Frontal cortex (tissue), 4 donors: ENCODE data around the gene SAP30BP. TPM values are rescaled to one million over a fixed set of nuclear protein-coding genes. Genes with fewer than 3 reads are reported as not detected.

Experiments
- DNase-seq, 2 donors: peaks; one replicate each; pipeline ENCODE4 v3.0.0; 2012; ENCODE audit warnings: low spot score in 2 of 2
- FAIRE-seq: peaks from 2 replicates; lab custom pipeline; 2012; peaks lifted over from hg19 to GRCh38; lab: Jason Lieb, UNC
- total RNA-seq: library from RNA; depleted of rRNA; stranded (reverse); fragments of >200 nt; gene quantifications from one replicate; pipeline ENCODE4 v1.2.3, GENCODE V29; 2014
- donor health status: control.
- donor health status: control.
- donor health status: control.

The SAP30BP gene
- total RNA-seq, 1 donor from 2014 or later, result 39.9 TPM

GRCh38 chr17:75679706-75680211 is 12.6 kb downstream of the SAP30BP start:
- no peak for DNase-seq
- FAIRE-seq, result no peak

GRCh38 chr17:75680431-75680830 is 13.3 kb downstream of the SAP30BP start:
- FAIRE-seq (no peak), DNase-seq (no peak)

DNA sequence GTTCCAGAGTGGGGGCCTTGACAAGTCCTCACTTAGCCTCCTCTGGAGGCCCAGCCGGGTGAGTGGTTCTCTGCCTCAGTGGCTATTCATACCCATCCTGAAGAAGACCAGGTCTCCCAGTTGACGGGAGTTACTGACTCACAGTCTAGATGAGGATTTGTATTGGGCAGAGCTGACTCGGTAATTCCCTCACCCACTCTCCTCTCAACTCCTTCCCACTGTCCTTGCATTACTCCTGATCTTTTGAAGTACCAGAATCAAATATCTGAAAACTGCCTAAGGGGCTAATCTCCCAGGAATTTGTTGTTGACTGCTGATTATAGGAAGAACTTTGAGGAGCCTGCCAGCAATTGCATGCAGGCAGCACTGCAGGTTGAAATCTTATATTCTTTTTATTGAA is 14.2 kb downstream of the SAP30BP start:
- no peak for DNase-seq
- FAIRE-seq, result no peak

DNA sequence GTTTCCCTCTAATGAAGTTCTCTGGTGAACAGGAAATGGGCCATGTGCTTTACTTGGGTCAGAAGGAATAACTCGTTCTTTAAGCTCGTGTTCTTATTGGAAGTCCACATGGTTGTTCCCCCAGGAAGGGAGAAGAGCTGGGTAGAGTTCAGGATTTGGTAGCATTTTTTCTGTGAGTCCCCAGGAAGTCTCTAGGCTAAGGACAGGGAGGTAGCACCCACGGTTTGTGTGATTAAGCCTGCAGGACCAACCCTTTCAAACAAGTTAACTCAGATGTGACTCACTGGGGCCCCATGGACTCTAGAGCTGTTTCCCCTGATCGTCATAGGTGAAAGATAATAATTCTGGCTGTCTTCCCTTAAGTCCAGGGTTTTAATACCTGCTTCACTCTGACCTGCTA is 16.4 kb downstream of the SAP30BP start:
- FAIRE-seq (no peak), DNase-seq (no peak)

DNA sequence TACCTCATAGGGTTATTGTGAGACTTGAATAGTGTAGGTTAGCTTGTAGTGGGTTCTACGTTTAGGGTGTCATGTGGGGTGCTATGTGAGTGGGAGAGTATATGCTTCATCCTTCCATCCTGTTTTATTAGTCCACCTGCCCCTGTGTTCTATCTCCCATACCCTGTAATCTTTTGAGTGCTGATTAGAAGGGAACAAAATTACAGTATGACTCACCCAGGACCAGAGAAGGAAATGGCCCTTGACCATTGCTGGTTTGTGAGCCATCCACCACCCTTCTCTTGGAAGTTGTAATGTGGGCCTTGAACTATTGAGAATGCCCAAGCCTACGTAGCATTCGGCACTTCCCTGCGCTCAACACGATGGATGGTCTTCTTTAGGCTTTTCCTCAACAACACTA is 17.1 kb downstream of the SAP30BP start:
- DNase-seq (no peak), FAIRE-seq (no peak)

DNA sequence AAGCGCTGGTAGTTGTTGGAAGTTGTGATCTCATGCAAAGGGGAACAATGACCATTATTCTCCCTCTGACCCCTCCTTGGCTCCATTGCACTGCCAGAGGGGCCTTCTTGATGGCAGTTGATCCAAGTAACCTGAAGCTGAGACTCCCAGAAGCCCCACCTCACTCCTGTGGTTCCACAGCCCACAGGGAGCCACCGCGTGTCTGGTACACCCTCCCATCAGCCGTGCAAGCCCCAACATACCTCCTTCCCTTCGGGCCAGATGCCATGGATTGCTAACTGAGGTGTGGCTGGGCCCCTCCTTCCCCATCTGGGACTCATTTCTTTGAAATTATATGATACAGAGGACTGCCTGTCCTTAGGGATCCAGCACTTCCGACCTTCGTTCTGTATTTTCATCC is 17.8 kb downstream of the SAP30BP start:
- DNase-seq (no peak), FAIRE-seq (no peak)

- no peak for DNase-seq
- FAIRE-seq, result no peak
These were observed 18.4 kb downstream of the SAP30BP start for GRCh38 chr17:75685499-75685898.

- DNase-seq (no peak), FAIRE-seq (no peak)
These were observed 21.2 kb downstream of the SAP30BP start for GRCh38 chr17:75688209-75688825.

GRCh38 chr17:75689441-75689873 is 22.3 kb downstream of the SAP30BP start:
- DNase-seq, result no peak
- FAIRE-seq, result no peak

DNA sequence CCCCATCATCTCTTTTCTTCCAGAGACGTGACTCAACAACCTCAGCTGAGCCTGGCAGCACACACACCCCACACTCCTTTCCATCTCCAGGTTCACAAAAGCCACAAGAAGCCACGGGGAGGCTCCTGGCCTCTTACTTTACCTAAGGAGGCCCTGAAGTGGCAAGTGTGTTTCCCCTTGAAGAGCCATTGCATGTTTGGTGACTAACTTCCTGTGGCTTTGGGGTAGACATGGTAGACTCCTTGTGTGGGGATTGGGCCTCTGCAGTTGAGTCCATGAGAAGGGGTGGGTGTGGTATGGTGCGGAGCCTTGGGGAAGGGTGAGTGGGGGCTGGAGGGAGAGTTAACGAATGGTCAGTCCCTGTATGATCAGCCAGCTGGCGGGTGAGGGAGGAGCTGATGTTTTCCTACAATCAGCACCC is 24.2 kb downstream of the SAP30BP start:
- FAIRE-seq (no peak), DNase-seq (no peak)

- DNase-seq (no peak), FAIRE-seq (no peak)
These were observed 24.9 kb downstream of the SAP30BP start for GRCh38 chr17:75691801-75692626.

DNA sequence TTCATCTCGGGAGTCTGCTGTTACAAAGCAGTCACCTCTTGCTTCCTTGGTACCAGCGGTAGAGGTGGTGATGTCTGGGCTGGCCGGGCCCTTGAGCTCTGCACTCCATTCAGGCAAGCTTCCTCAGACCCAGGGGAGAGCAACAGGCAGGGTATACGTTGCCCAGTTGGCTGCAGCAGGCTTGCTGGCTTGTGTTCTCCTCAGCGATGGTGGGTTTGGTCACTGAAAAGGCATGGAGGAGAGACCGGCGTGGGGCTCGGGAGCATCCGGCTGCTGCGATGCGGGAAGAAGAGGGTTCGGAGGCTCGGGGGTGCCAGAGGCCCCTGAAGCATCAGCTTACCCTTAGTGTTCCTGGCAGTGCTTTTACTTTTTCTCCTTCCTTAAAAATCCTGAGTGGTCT is 25.8 kb downstream of the SAP30BP start:
- DNase-seq, result no peak
- FAIRE-seq, result no peak

- peak in 1 of 2 donors; percentile 62 for DNase-seq
- FAIRE-seq, result no peak
These were observed 26.7 kb downstream of the SAP30BP start for GRCh38 chr17:75693500-75694481.

DNA sequence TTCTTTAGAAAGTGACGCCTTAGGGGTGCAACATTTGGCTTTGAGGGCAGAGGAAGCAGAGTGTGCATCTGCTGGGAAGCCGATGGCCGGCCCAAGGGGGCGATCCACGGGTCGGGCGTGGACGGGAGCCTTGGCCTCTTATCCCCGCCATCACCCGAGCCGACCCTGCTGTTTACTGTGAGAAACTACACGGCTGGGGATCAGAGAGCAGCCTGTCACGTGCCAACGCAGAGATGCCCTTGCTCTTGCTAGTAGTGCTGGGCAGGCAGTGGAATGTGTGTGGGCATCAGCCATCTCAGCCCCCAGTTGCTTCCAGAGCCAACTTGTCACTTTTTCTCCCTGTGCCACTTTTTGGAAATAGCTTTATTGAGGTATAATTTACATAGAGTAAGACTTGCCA is 27.4 kb downstream of the SAP30BP start:
- FAIRE-seq (no peak), DNase-seq (no peak)

DNA sequence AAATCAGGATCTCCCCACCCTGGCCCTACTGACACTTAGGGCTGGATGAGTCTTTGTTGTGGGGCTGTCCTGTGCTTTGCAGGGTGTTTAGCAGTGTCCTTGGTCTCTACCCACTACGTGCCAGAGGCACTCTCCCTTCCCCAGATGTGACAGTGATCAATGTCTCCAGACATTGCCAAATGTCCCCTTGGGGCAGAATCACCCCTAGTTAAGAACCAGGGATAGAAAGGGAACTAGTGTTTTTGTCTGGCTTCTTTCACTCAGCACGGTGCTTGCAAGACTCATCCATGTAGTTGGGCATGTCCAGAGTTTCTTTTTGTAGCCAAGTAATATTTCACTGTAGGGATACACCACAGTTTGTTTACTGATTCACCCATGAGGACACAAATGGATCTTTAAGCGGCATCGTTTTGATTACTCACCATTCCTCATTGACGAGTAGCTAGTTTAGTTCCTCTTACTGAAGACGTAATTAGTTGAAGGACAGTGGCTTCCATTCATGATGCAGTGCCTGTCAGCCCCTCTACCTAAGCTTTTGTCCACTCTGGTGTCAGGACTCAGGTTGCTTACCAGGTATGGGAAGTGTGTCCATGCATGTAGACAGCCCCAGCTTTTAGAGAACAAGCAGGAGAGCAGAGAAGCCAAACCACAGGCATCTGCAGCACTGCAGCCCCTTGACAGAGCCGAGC is 28.1 kb downstream of the SAP30BP start:
- DNase-seq, result no peak

DNA sequence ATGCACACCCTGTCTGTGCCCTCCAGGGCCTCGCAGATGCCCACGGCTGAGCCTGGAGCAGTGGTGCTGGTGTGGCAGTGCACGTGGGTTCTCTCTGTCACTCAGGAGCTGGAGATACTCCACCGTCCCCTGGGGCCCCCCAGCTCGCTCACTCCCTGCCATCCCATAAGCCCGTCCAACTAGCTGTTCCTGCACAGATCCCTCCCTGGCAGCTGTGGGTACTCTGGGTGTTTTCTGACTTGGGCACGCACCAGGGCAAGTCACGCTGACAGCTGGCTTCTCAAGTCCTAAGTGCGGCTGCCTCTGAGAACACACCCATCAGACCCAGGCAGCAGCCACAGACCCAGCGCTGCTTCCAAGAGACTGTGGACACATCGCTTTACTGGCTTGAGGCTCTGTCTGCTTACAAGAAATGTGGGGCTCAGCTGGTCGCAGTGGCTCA is 28.7 kb downstream of the SAP30BP start:
- no peak for FAIRE-seq
- no peak for DNase-seq

More for the DNA sequence above, 28.1 kb downstream of the SAP30BP start:
- FAIRE-seq, result no peak

GRCh38 chr17:75697651-75698291 is 30.6 kb downstream of the SAP30BP start:
- FAIRE-seq, result no peak
- peak in 1 of 2 donors; percentile 55 for DNase-seq

GRCh38 chr17:75698659-75699058 is 31.5 kb downstream of the SAP30BP start:
- FAIRE-seq, result no peak
- no peak for DNase-seq

- FAIRE-seq, result no peak
- no peak for DNase-seq
These were observed 34.1 kb downstream of the SAP30BP start for GRCh38 chr17:75701288-75701687.
